H1 (cell line): ENCODE results near the gene CYLD. TPM values are rescaled to one million over a fixed set of nuclear protein-coding genes. Genes with fewer than 3 reads are reported as not detected.

ENCODE experiments used
- CTCF ChIA-PET: fragments of 300-600 bp; sonication (Branson Sonifier 250); formaldehyde crosslinking; loops from one replicate; lab custom pipeline; 2021; ENCODE audit not compliant: partially characterized antibody; lab: Charles Lee
- POLR2A ChIA-PET: fragments of 300-600 bp; sonication (Branson Sonifier 250); formaldehyde crosslinking; loops from one replicate; lab custom pipeline; 2021; ENCODE audit warnings: inconsistent platforms; ENCODE audit not compliant: partially characterized antibody; lab: Charles Lee
- DNase-seq, 2 experiments: peaks; one replicate each; pipeline versions ENCODE4 v3.0.0 to v3.0.0-alpha.2; 2010 to 2022; ENCODE audit warnings: low spot score in 2 of 2, low read depth in 1 of 2, mixed read lengths in 1 of 2
- FAIRE-seq: peaks from 2 replicates; lab custom pipeline; 2011; peaks lifted over from hg19 to GRCh38; lab: Jason Lieb, UNC
- H2AFZ ChIP-seq: 2 replicates; pipeline ENCODE4 v1.8.1; 2012; ENCODE audit warnings: low read length, inconsistent platforms
- H2AK5ac ChIP-seq: 2 replicates; pipeline ENCODE4 v1.6.1; 2013; ENCODE audit warnings: low read depth, low read length
- H2BK120ac ChIP-seq: replicated peaks from 2 replicates; pipeline ENCODE3; 2013; ENCODE audit warnings: low read depth, low read length, inconsistent platforms
- H2BK12ac ChIP-seq: 2 replicates; pipeline ENCODE4 v1.6.1; 2013; ENCODE audit warnings: low read depth, low read length
- H2BK15ac ChIP-seq: 2 replicates; pipeline ENCODE4 v1.6.1; 2013; ENCODE audit warnings: low read length
- H2BK20ac ChIP-seq: 2 replicates; pipeline ENCODE4 v1.6.1; 2013; ENCODE audit warnings: low read length
- H2BK5ac ChIP-seq: 2 replicates; pipeline ENCODE4 v1.6.1; 2013; ENCODE audit warnings: low read depth, low read length
- H3K14ac ChIP-seq: 2 replicates; pipeline ENCODE4 v1.6.1; 2013; ENCODE audit warnings: inconsistent platforms; ENCODE audit not compliant: insufficient read length
- H3K18ac ChIP-seq: 2 replicates; pipeline ENCODE4 v1.6.1; 2013; ENCODE audit warnings: low read length; ENCODE audit errors: extremely low read depth
- H3K23ac ChIP-seq: 2 replicates; pipeline ENCODE4 v1.6.1; 2013; ENCODE audit warnings: inconsistent platforms; ENCODE audit not compliant: insufficient read length
- H3K23me2 ChIP-seq: 2 replicates; pipeline ENCODE4 v1.6.1; 2013; ENCODE audit warnings: low read depth, low read length
- H3K27ac ChIP-seq: 2 replicates; pipeline ENCODE4 v1.6.1; 2011; ENCODE audit warnings: low read depth, low read length, inconsistent platforms
- H3K27me3 ChIP-seq, 4 experiments: replicated peaks in 1 of 4; 1 replicate in 1 of 4; 2 replicates in 3 of 4; pipeline versions ENCODE4 v1.6.1 to v1.8.1; 2011 to 2013; ENCODE audit warnings: low read length in 3 of 4, mild to moderate bottlenecking in 3 of 4, inconsistent platforms in 2 of 4, mixed read lengths in 2 of 4, moderate library complexity in 1 of 4; ENCODE audit not compliant: control insufficient read depth in 3 of 4, insufficient read depth in 3 of 4; ENCODE audit errors: extremely low read depth in 1 of 4
- H3K36me3 ChIP-seq, 4 experiments: 2 replicates each; pipeline versions ENCODE4 v1.6.1 to v1.8.1; 2011 to 2013; ENCODE audit warnings: mild to moderate bottlenecking in 4 of 4, low read length in 3 of 4, moderate library complexity in 2 of 4, control low read depth in 1 of 4, inconsistent platforms in 1 of 4; ENCODE audit not compliant: insufficient read depth in 4 of 4, control insufficient read depth in 2 of 4
- H3K4ac ChIP-seq: replicated peaks from 2 replicates; pipeline ENCODE3; 2013; ENCODE audit warnings: low read length, low read depth, mixed read lengths, inconsistent platforms; ENCODE audit not compliant: insufficient read length
- H3K4me1 ChIP-seq, 4 experiments: replicated peaks in 1 of 4; 1 replicate in 1 of 4; 2 replicates in 3 of 4; pipeline versions ENCODE4 v1.6.1 to v1.8.1; 2011 to 2013; ENCODE audit warnings: low read length in 3 of 4, inconsistent platforms in 2 of 4, mixed read lengths in 1 of 4; ENCODE audit not compliant: insufficient read depth in 4 of 4, control insufficient read depth in 3 of 4
- H3K4me2 ChIP-seq, 2 experiments: 2 replicates each; pipeline versions ENCODE4 v1.6.1 to v1.8.1; 2011 to 2013; ENCODE audit warnings: low read depth in 2 of 2, low read length in 2 of 2, control low read depth in 1 of 2, inconsistent platforms in 1 of 2, mild to moderate bottlenecking in 1 of 2; ENCODE audit not compliant: insufficient read depth in 1 of 2
- H3K4me3 ChIP-seq, 4 experiments: fragments of 200-600, 300-600 bp in 1 of 4; sonication (generic), shearing (Covaris generic), sonication (Bioruptor Twin) in 1 of 4; 2 replicates each; pipeline versions ENCODE4 v1.5.1 to v1.8.1; 2011 to 2016; ENCODE audit warnings: low read length in 4 of 4, low read depth in 3 of 4, control low read depth in 2 of 4, inconsistent platforms in 2 of 4, mild to moderate bottlenecking in 2 of 4, mixed read lengths in 1 of 4, moderate library complexity in 1 of 4; ENCODE audit not compliant: insufficient read depth in 2 of 4; ENCODE audit errors: extremely low read depth in 1 of 4
- H3K56ac ChIP-seq: replicated peaks from 2 replicates; pipeline ENCODE3; 2013; ENCODE audit warnings: low read depth, mild to moderate bottlenecking, mixed read lengths, low read length, inconsistent platforms; ENCODE audit not compliant: insufficient read length
- H3K79me1 ChIP-seq: 2 replicates; pipeline ENCODE4 v1.6.1; 2013; ENCODE audit warnings: low read depth, low read length, control low read depth
- H3K79me2 ChIP-seq, 2 experiments: 2 replicates each; pipeline versions ENCODE4 v1.6.1 to v1.8.1; 2012 to 2013; ENCODE audit warnings: low read length in 2 of 2, mild to moderate bottlenecking in 2 of 2, inconsistent platforms in 1 of 2; ENCODE audit not compliant: insufficient read depth in 2 of 2, control insufficient read depth in 1 of 2
- H3K9ac ChIP-seq, 4 experiments: replicated peaks in 1 of 4; 1 replicate in 1 of 4; 2 replicates in 3 of 4; pipeline versions ENCODE4 v1.6.1 to v1.8.1; 2011 to 2013; ENCODE audit warnings: low read depth in 3 of 4, low read length in 3 of 4, control low read depth in 2 of 4, mild to moderate bottlenecking in 2 of 4, moderate library complexity in 2 of 4, inconsistent platforms in 1 of 4; ENCODE audit errors: extremely low read depth in 1 of 4
- H3K9me3 ChIP-seq, 2 experiments: 2 replicates each; pipeline versions ENCODE4 v1.6.1 to v1.8.1; 2012 to 2013; ENCODE audit warnings: mild to moderate bottlenecking in 2 of 2, moderate library complexity in 2 of 2, control low read depth in 1 of 2, inconsistent platforms in 1 of 2, low read depth in 1 of 2, low read length in 1 of 2, mixed read lengths in 1 of 2; ENCODE audit not compliant: insufficient read depth in 2 of 2
- H4K20me1 ChIP-seq, 2 experiments: replicated peaks in 1 of 2; 2 replicates each; pipeline versions ENCODE3 to v1.8.1; 2011 to 2013; ENCODE audit warnings: inconsistent platforms in 2 of 2, low read length in 2 of 2, mild to moderate bottlenecking in 1 of 2; ENCODE audit not compliant: insufficient read depth in 2 of 2, control insufficient read depth in 1 of 2
- H4K5ac ChIP-seq: 2 replicates; pipeline ENCODE4 v1.6.1; 2013; ENCODE audit warnings: low read length, low read depth, mixed read lengths, inconsistent platforms; ENCODE audit not compliant: insufficient read length
- H4K8ac ChIP-seq: 2 replicates; pipeline ENCODE4 v1.8.0; 2013; ENCODE audit warnings: mild to moderate bottlenecking, moderate library complexity, low read length, inconsistent platforms; ENCODE audit not compliant: insufficient read depth; ENCODE audit errors: extremely low read depth
- H4K91ac ChIP-seq: replicated peaks from 2 replicates; pipeline ENCODE3; 2013; ENCODE audit warnings: low read length, mixed read lengths, inconsistent platforms; ENCODE audit not compliant: insufficient read length
- BACH1 ChIP-seq: IDR thresholded peaks from 2 replicates; pipeline ENCODE4 v1.6.1; 2012; ENCODE audit warnings: low read length, improper control_type of control experiment
- CTBP2 ChIP-seq: IDR thresholded peaks from 2 replicates; pipeline ENCODE4 v1.7.0; 2011; ENCODE audit warnings: borderline replicate concordance, mild to moderate bottlenecking, moderate library complexity, mixed read lengths, low read length; ENCODE audit not compliant: insufficient read depth, insufficient read length
- JUND ChIP-seq: IDR thresholded peaks from 2 replicates; pipeline ENCODE4 v1.6.1; 2011; ENCODE audit warnings: mild to moderate bottlenecking, improper control_type of control experiment, low read length
- POLR2A ChIP-seq, 2 experiments: IDR thresholded peaks; 1 replicate in 1 of 2; 2 replicates in 1 of 2; pipeline ENCODE4 v1.6.1; 2011; ENCODE audit warnings: low read depth in 2 of 2, low read length in 2 of 2, mild to moderate bottlenecking in 2 of 2; ENCODE audit errors: control extremely low read depth in 1 of 2
- RXRA ChIP-seq: IDR thresholded peaks from 2 replicates; pipeline ENCODE4 v1.6.1; 2011; ENCODE audit warnings: low read depth, mild to moderate bottlenecking, low read length, moderate library complexity; ENCODE audit not compliant: insufficient read depth
- SAP30 ChIP-seq: fragments of 300-600 bp; sonication (generic); IDR thresholded peaks from 2 replicates; pipeline ENCODE4 v1.7.1; 2012; ENCODE audit warnings: low read length, moderate library complexity, mild to moderate bottlenecking, inconsistent platforms; ENCODE audit not compliant: insufficient read depth, insufficient replicate concordance
- YY1 ChIP-seq: IDR thresholded peaks from 2 replicates; pipeline ENCODE4 v1.6.1; 2011; ENCODE audit warnings: low read depth, mild to moderate bottlenecking, low read length
- WGBS, 2 experiments: shearing (Covaris generic) in 1 of 2; methylation state at CpG; one replicate each; pipeline versions ENCODE4 v1.1.6 to v1.1.7; 2013 to 2015; ENCODE audit warnings: low lambda C conversion rate in 2 of 2, mixed read lengths in 2 of 2, inconsistent platforms in 1 of 2, low coverage in 1 of 2, missing lambda C conversion rate in 1 of 2; ENCODE audit not compliant: insufficient replicate concordance in 2 of 2, insufficient coverage in 1 of 2, insufficient read length in 1 of 2; ENCODE audit errors: extremely low coverage in 1 of 2, missing lambda C conversion rate in 1 of 2; 5-methylcytosine and 5-hydroxymethylcytosine counted together
- polyA plus RNA-seq, 7 experiments: library from polyadenylated mRNA; depleted of rRNA in 3 of 7; stranded (reverse) in 5 of 7; unstranded in 2 of 7; fragments of >200 nt in 5 of 7; fragments of 200-250 nt in 2 of 7; gene quantifications; 1 replicate in 5 of 7; 2 replicates in 1 of 7; 4 replicates in 1 of 7; pipeline versions ENCODE4 v1.2.1 to v1.2.3, GENCODE V29; 2011 to 2013; ENCODE audit warnings: missing spikeins in 2 of 7, mixed read lengths in 2 of 7
- total RNA-seq: library from RNA; stranded (reverse); fragmentation: NEBNext Ultra II Directional; extraction: Animal tissue kit (Norgen Biotek cat#: 25700); gene quantifications from 2 replicates; pipeline ENCODE4 v1.2.1, GENCODE V29; 2021

The CYLD gene
- total and polyA plus RNA-seq, 2 of the 8 experiments (the other 6 are each of a cell fraction or from before 2014, with no cell fraction given): 3.7 to 18.8 TPM

- WGBS, 2 experiments: 86% methylated on average over 9 of the region's 9 CpGs; no CpG with 5 or more reads in 1 of the 2 experiments
Measured at GRCh38 chr16:50718761-50719400, 23.0 kb upstream of the CYLD start.

More at GRCh38 chr16:50718761-50719400, 23.0 kb upstream of the CYLD start:
- H2BK12ac ChIP-seq: no peak overlapping the region
- no peaks in the 10 kb centered on the region for H3K79me1 ChIP-seq
- H2BK15ac ChIP-seq: no peak overlapping the region
- no peak overlapping the region for H2BK5ac ChIP-seq
- ChIA-PET POLR2A (no interaction called here), CTCF (interaction anchor here (1.1 to 3.1 kb wide), 8 partner anchors 12 to 87 kb away, joined by 3 to 17 read pairs (median 6); no protein-coding TSS in a partner anchor)
- peaks cover 0 to 9% (median 3%) of the 10 kb centered on the region in 4 experiments; a peak in 5 of 7 replicates for H3K4me1 ChIP-seq
- no peak overlapping the region for H3K14ac ChIP-seq
- no peak overlapping the region; the same call in 1 of the 2 replicates for H4K8ac ChIP-seq
- H3K36me3 ChIP-seq: no peaks in the 10 kb centered on the region
- H3K79me2 ChIP-seq: no peaks in the 10 kb centered on the region
- H2BK120ac ChIP-seq: no peak overlapping the region
- no peak overlapping the region for H3K4ac ChIP-seq
- H3K27ac ChIP-seq: no peak overlapping the region
- FAIRE-seq (no peak), DNase-seq (no peak)
- no peak overlapping the region for H4K5ac ChIP-seq
- H3K9ac ChIP-seq: no peak overlapping the region
- H4K91ac ChIP-seq: no peak overlapping the region
- H3K18ac ChIP-seq: no peak overlapping the region
- no peaks in the 10 kb centered on the region for H4K20me1 ChIP-seq
- H3K23ac ChIP-seq: no peak overlapping the region
- TF ChIP-seq JUND (no peak), RXRA (no peak), SAP30 (no peak), BACH1 (no peak), POLR2A (IDR thresholded peaks at IDR 0.05; ENCODE audit: control extremely low read depth in 1 of 2, low read depth in 2 of 2, low read length in 2 of 2) (no peak), YY1 (no peak), CTBP2 (no peak)
- no peaks in the 10 kb centered on the region for H3K27me3 ChIP-seq
- no peak overlapping the region for H3K4me3 ChIP-seq
- no peaks in the 10 kb centered on the region for H3K9me3 ChIP-seq
- H3K23me2 ChIP-seq: peaks cover 2% of the 10 kb centered on the region; the same call in 1 of the 2 replicates
- H3K56ac ChIP-seq: no peak overlapping the region
- H2AFZ ChIP-seq: no peak overlapping the region
- no peak overlapping the region for H2AK5ac ChIP-seq
- no peak overlapping the region for H3K4me2 ChIP-seq
- H2BK20ac ChIP-seq: no peak overlapping the region
